ENCODE results near the gene SCLT1.

Gene SCLT1

GRCh38 chr4:128955751-128956150, 137.6 kb downstream of the SCLT1 start:
- no peak for DNase-seq

DNA sequence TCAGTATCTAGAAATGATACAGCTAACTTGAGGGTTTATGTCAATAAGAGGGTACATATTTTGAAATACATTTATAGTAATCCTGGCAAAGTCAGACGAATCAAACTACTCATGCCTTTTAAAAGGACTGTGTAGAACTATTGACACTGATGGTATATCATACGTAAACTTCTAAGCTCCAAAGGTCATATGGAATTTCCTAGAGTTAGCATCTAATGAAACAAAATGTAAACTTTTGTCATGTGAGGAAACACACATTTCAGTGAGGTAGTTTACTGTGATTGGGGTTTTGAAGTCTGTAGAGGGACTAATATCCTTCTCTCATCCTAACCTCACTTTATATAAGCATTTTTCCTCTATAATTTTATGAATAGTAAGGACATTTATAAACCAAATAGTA, 138.4 kb downstream of the SCLT1 start:
- no peak for DNase-seq

DNA sequence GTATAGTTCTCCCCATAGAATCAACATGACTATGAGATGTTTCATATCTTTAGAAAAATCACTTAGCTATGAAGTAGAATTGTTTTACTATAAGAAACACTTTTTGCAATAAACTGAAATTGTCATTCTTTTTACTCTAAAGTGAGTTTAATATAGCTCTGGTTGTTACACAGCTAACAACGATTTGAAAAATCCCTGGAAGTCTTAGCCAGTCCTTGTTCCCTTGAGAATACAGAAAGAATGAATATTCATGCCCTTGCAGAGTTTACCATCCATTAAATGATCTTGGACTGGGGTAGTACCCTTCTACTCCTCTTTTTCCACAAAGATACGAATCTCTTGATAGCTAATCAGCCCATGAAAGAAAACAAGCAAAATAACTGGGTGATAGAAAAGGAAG, 142.0 kb downstream of the SCLT1 start:
- DNase-seq = no peak

GRCh38 chr4:128950796-128951195, 142.5 kb downstream of the SCLT1 start:
- no peak for DNase-seq

GRCh38 chr4:128946916-128947315, 146.4 kb downstream of the SCLT1 start:
- DNase-seq = no peak

- no peak for DNase-seq
These were observed 150.7 kb downstream of the SCLT1 start for GRCh38 chr4:128942607-128943006.

DNA sequence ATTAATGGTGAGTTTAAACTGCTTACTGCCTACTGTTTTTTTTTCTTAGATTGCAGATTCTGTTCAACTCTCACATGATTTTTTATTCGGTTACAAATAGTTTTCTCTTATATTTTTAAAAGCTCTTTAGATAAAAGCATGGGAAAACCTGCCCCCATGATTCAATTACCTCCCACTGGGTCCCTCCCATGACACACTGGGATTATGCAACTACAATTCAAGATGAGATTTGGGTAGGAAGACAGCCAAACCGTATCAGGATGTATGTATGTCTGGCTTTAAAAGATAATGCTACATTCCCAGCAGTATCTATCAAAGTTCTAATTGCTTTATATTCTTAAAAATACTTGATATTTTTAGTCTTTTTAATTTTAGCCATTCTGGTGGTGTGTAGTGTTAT, 152.4 kb downstream of the SCLT1 start:
- DNase-seq = no peak

DNA sequence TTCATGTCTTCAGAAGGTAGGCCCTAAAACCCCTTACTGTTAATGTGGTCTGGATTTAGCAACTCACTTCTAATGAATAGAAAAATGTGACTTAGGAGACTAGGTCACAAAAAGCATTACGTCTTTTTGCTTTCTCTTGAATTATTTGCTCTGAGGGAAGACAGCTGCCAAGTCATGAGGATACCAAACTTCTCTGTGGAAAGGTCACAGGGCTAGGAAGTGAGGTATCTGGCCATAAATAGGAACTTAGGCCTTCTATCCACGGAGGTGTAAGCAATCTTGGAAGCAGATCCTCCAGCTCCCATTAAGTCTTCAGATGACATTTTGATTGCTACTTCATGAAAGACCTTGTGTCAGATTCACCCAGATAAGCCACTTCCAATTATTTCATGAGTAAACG, 163.3 kb downstream of the SCLT1 start:
- no peak for DNase-seq

DNA sequence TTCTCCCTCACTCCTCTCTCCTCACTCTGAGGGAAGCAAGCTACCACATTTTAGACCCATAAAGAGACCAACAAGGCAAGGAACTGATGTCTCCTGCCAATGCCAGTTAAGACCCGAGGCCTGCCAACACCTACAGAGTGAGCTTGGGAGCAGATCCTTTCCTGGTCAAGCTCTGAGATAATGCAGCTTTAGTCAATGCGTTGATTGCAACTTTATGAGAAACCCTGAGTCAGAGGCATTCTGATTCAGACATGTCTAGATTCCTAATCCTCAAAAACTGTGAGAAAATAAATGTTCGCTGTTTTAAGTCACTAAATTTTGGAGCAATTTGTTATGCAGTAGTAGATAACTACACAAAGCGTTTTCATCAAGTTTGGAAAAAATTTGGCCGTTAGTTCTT, 168.4 kb downstream of the SCLT1 start:
- no peak for DNase-seq

GRCh38 chr4:128921954-128922353, 171.4 kb downstream of the SCLT1 start:
- DNase-seq = no peak

DNA sequence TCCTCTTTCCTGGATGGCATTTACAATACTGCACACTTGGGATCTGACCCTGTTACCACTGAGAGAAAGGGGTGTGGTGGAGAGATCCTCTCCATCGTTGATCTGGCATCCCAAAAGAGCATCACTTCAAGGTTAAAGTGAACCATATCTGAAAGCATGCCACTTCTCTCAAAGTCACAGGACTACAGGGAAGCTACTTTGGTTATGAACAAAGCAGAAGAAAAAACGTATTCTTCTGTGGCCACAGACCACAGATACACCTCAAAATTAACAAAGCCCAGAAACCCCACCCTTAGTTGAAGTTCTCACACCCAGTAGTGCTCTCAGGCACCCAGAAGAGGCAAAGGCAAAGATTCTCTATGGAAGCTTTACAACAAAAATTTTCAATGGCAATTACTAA, 175.6 kb downstream of the SCLT1 start:
- DNase-seq = no peak

DNA sequence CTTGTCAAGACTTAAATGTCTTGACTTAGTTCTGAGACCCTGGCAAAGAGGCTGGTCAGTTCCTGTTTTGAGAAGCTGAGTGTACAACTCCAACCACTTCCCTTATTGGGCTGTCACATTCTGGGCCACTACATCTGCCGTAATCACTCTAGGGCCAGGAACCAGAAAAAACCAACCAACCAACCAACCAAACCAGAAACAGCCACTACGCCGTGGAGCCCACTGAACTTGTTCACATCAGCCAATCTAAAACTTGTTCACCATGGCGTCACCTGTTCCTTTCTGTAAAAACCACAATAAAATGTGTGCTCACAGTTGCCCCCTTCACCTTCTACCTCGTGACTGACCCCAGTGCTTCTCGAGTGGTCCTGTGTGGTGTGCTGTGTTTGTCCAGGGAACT, 176.5 kb downstream of the SCLT1 start:
- no peak for DNase-seq

DNA sequence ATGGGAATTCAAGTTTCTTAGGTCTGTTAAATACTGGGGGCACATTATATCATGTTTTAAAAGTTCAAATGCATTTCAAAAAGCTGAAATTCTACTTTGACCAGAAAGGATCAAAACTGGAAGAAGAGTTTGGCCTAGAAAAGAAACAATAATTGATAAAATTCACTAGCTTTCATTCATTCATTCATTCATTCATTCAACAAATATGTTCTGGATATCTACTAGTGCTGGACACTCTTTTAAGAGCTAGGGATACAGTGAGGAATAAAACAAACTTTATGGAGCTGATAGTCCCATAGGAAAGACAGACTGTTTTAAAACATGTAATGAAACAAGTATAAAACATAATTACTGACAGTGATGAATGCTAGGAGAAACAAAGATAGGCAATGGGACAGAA, 177.8 kb downstream of the SCLT1 start:
- no peak for DNase-seq

- no peak for DNase-seq
These were observed 180.1 kb downstream of the SCLT1 start for GRCh38 chr4:128913228-128913627.

DNA sequence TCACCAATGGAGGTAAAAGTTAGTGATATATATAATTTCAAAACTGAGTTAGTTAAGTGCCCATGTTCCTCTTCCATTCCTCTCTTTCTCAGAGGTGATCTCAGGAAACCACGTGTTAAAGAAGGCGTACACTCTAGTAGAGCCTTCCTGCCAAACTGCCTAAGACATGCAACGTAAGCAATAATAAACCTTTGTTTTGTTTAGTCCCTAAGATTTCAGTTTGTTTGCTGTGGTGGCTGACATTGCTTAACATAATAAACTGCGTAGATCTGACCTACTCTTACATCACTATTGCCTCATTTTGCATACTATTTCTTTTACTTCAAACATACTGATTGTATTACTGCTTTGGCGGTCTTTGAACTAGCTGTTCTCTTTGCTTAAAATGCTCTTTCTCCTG, 184.6 kb downstream of the SCLT1 start:
- no peak for DNase-seq

DNA sequence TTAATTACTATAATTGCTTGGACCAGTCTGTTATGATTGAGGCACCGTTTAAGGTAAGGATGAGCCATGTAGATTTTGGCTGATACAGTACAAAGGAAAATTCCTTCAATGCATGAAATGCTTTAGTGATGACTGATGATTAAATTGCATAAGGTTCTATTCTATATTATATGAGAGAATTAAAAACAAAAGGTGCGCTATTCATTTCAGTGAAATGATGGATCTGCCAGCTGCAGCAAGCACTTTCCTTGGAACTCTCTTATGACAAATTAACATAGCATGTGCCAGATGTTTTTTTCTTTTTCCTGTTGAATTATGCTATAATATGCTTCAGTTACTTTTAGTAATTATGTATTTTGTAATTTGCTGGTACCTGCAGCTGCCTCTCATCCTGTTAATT, 185.4 kb downstream of the SCLT1 start:
- DNase-seq = no peak

DNA sequence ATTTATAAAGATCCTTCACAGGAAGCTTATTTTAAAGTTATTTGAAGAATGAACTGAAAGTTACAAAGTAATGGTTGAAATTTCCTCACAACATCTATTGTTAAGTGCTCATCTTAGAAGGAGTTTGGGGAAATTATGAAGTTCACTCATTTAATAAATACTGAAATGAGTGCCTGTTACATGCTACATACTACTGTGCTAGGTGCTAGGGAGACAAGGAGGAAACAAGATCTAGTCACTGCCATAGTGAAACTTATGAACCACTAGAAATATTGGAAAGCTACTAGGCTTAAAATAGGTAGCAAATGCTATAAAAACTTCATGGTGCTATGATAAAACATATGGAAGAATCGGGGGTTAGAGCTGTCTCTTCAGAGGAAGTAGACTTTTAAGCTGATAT, 186.8 kb downstream of the SCLT1 start:
- no peak for DNase-seq

DNA sequence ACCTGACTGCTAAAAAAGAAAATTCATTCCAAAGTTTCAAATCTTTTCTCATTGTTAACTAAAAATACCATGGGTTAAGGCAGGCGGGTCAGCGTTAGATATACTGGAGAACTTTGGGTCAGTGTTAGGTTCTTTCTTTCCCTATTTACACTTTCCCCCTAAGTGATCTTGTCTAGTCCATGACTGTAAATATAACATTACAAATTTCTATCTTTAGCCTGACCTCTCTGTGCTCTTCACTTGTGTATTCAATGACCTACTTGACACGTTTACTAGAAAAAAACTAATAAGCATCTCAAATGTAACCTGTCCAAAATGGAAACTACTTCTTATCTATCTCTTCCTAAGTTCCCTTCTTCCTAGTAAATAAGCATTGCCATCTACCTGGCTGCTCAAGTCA, 188.5 kb downstream of the SCLT1 start:
- DNase-seq = no peak

GRCh38 chr4:128880662-128881061, 212.7 kb downstream of the SCLT1 start:
- DNase-seq = no peak

DNA sequence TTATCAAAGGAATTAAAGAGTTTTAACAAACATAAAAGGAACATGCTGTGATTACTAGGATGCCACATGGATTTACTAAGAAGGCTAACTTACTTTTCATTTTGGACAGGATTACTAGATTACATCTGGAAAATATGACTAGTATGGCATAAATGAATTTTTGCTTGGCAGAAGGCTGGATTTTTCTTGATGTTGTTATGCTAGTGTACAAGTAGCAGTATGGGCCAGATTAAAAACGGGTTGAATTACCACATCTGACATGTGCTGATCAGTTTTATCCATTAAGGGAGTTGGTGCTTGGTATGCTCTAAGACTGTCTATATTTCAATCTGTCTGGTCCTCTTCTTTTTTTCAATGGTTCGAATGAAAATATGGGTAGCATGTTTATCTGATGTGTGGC, 213.4 kb downstream of the SCLT1 start:
- no peak for DNase-seq

DNA sequence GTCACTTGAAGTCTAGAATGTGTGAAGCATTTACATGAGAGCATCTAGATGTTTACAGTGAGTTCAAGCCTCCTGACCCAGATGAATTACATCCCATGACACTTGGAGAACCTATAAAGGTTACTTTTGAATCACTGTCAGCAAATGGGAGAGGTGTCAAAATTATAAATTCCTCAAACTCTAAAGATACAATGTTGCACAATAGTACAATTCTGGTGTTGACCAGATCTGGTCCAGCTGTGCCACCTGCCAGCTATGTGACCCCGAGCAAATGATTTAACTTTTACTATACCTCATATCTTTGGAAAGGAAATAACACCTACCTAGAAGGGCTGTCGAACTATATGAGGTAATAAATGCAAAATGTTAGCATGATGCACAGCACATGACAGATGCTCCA, 214.1 kb downstream of the SCLT1 start:
- no peak for DNase-seq

DNA sequence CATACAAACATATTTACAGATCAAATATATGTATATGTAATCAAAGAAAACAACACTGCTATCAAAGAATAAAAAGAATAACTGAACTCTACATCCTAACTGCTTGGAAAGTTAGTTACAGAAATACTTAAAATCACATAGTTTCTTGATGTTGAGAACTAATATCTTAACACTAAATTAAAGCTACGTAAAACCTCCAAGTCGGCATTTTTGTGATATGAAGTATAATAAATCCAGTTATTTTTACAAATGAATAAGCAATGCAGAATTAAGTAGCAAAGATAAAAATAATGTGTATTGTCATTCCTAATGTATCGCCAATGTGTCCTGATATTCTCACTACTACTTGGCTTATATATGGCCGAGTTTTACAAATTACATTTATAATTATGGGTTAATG, 215.4 kb downstream of the SCLT1 start:
- DNase-seq = no peak

DNA sequence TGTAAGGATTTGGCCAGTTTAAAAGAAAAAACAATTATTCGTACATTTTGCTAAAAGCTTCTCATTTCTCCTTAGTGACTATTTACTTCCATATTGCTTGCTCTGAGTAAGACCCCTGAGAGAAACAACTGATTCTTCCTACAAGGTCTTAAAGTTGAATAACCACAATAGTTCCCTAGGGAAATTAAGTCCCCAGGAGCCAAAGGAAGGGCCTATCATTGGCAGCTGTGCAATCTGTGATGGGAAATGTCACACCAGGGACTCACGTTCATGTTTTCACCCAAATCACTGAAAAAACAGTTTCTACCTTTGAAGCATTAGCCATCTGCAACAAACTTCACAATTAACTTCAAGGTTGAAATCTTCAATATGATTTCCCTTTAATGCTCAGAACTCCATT, 217.1 kb downstream of the SCLT1 start:
- no peak for DNase-seq

GRCh38 chr4:128871948-128872347, 221.4 kb downstream of the SCLT1 start:
- DNase-seq = no peak

- no peak for DNase-seq
These were observed 223.4 kb downstream of the SCLT1 start for GRCh38 chr4:128869776-128870509.

- DNase-seq = no peak
These were observed 224.6 kb downstream of the SCLT1 start for GRCh38 chr4:128868758-128869157.
